ENCODE measurements around the gene AMBP.
"Not testable (repeated sequence)": the region's sequence is repeated elsewhere in the genome, so short reads cannot be mapped to it uniquely, and the experiment has no call there.

Gene AMBP

DNA sequence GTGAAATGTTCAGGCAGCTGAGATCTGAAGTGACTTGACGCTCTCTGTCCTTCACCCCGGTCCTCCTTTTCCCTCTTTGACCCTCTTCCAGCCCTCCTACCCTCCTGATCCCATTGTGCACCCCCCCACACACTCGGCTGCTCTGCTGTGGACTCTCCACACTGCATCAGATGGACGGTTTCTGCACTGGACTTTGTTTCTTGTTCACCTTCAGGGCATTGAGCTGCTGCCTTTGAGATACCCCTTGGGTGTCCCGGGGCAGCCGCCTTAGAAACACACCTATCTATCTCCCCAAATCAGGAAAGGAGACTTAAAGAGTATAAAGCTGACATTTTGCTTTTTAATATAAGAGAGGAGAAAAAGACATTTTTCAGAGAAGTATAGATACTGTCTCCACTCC, 27.5 kb downstream of the AMBP start:
- no peak for DNase-seq (ENCODE audit: low read depth in 3 of 3)

DNA sequence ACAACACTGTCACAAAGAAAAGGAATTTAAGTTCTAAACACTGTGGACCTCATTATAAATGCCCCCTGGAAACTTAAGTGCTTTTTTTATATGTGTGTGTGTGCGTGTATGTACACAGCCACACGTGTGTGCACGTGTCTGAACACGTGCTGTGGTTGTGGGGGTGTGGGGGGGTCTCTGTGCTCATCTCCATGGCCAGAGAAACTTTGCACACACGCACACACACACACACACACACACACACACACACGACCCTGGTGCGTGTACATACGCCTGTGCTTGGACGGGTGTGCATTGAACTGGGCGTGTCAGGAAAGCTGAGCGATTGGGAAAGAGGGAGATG, 27.9 kb downstream of the AMBP start:
- DNase-seq (ENCODE audit: low read depth in 3 of 3): no peak

DNA sequence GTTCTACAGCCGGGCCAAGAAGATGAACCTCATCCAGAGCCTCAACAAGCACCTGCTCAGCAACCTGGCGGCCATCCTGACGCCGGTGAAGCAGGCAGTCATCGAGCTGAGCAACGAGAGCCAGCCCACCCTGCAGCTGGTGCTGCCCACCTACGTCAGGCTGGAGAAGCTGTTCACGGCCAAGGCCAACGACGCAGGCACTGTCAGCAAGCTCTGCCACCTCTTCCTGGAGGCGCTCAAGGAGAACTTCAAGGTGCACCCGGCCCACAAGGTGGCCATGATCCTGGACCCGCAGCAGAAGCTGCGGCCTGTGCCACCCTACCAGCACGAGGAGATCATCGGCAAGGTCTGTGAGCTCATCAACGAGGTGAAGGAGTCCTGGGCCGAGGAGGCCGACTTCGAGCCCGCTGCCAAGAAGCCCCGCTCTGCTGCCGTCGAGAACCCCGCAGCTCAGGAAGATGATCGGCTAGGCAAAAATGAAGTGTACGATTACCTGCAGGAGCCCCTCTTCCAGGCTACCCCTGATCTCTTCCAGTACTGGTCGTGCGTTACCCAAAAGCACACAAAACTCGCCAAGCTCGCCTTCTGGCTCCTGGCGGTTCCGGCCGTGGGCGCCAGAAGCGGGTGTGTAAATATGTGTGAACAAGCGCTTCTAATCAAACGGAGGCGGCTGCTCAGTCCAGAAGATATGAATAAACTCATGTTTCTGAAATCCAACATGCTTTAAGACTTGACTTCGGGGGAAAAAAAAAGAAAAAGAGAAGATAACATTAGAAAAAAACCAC, 28.5 kb downstream of the AMBP start:
- no peak for DNase-seq (ENCODE audit: low read depth in 3 of 3)

DNA sequence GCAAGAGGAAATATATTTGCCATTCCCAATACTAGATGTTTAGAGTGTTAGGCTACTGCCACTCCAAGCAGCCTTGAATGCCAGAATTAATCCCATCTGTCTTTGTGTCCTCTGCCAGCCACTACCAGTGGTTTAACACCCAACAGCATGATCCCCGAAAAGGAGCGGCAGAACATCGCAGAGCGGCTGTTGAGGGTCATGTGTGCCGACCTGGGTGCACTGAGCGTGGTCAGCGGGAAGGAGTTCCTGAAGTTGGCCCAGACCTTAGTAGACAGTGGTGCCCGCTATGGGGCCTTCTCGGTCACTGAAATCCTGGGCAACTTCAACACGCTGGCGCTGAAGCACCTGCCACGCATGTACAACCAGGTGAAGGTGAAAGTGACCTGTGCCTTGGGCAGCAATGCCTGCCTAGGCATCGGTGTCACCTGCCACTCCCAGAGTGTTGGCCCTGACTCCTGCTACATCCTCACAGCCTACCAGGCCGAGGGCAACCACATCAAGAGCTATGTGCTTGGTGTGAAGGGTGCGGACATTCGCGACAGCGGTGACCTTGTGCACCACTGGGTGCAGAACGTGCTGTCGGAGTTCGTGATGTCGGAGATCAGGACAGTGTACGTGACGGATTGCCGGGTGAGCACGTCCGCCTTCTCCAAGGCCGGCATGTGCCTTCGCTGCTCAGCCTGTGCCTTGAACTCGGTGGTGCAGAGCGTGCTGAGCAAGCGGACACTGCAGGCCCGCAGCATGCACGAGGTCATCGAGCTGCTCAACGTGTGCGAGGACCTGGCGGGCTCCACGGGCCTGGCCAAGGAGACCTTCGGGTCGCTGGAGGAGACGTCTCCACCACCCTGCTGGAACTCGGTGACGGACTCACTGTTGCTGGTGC, 29.3 kb downstream of the AMBP start:
- DNase-seq (ENCODE audit: low read depth in 3 of 3): no peak

DNA sequence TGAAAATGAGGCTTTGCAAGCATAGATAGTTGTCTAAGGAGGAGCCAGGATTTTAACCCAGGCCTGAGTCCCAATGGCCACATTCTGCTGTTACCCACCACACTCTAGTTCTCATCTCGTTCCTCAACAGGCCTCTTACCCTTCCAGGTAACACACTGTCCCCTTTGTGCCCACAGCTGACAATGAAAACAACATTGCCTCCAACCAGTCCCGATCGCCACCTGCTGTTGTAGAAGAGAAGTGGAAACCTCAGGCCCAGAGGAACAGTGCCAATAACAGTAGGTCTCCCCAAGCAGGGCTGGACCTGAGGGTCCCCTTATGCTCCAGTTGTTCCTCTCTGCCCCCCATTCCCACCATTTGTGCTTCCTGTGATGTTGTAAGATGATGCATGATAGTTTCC, 30.4 kb downstream of the AMBP start:
- no peak for DNase-seq (ENCODE audit: low read depth in 3 of 3)

DNA sequence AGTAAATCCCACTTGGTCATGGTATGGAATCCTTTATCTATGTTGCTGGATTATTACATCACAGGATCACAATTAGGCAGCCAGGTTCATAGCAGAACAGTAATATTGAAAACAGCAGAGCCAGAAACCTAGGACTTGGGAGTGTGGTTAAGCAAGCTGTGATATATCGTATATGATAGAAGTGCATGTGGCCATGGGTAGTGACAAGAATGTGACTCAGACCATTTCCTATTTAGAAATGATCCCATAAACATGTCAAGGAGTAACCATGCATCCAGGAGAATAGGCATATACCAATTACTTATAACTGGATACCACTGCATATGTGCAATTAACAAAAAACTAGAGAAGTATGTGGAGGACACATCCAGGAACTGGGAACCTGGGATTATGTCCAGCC, 31.2 kb downstream of the AMBP start:
- no peak for DNase-seq (ENCODE audit: low read depth in 3 of 3)

DNA sequence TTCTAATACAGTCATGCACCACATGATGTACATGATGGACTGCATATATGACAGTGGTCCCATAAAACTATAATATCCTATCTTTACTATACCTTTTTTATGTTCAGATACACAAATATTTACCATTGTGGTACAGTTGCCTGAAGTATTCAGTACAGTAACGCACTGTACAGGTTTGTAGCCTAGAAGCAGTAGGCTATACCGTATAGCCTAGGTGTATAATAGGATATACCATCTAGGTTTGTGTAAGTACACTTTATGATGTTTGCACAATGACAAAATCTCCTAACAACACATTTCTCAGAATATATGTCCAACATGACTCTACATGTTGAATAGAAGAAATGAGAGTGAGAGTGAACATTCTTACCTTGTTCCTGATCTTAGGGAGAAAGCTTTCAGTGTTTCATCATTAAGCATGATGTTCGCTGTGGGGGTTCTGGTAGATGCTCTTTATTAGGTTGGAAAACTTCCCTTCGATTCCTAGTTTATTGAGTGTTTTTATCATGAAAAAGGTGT, 31.8 kb downstream of the AMBP start:
- DNase-seq (ENCODE audit: low read depth in 3 of 3): no peak

DNA sequence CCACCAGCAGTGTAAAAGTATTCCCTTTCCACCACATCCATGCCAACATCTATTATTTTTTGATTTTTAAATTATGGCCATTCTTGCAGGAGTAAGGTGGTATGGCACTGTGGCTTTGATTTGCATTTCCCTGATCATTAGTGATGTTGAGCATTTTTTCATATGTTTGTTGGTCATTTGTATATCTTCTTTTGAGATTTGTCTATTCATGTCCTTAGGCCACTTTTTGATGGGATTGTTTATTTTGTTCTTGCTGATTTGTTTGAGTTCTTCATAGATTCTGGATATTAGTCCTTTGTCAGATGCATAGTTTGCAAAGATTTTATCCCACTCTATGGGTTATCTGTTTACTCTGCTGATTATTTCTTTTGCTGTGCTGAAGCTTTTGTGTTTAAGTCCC, 34.4 kb downstream of the AMBP start:
- DNase-seq (ENCODE audit: low read depth in 3 of 3): not testable (repeated sequence)

DNA sequence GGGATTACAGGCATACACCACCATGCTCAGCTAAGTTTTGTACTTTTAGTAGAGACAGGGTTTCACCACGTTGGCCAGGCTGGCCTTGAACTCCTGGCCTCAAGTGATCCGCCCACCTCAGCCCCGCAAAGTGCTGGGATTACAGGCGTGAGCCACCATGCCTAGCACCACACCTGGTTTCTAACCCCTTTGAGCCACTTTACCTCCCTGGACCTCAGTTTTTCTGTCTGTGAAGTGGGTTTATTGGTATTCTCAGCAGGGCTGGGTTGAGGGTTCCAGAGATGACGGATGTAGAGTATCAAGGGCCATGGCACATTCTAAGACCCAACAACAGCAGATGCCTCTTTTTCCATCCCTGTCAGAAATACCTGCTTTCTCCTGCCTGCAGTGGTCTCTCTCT, 38.6 kb downstream of the AMBP start:
- DNase-seq (ENCODE audit: low read depth in 3 of 3): no peak

DNA sequence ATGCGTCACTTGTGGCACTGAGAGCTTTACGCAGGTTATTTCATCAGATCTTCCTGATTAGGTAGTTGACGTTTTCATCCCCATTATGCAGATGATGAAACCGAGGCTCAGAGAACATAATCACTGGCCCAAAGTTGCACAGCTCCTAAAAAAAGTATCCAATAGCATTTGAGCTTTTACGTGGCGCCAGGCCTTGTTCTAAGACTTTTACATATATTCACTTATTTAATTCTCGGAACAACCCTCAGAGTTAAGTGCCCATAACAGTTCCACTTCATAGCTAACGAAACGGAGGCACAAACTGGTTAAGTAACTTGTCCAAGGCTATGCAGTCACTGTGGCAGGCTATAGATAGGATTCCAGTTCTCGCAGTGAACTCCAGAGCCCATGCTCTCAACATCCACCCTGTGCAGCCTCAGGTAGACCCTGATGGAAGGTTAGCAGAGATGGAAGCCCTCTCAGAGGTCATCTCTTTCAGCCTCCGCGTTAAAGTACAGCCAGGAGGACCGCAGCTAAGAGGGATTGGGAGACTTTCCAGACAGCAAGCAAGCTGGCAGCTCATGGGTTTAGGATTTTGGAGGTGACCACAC, 39.3 kb downstream of the AMBP start:
- no peak for DNase-seq (ENCODE audit: low read depth in 3 of 3)

DNA sequence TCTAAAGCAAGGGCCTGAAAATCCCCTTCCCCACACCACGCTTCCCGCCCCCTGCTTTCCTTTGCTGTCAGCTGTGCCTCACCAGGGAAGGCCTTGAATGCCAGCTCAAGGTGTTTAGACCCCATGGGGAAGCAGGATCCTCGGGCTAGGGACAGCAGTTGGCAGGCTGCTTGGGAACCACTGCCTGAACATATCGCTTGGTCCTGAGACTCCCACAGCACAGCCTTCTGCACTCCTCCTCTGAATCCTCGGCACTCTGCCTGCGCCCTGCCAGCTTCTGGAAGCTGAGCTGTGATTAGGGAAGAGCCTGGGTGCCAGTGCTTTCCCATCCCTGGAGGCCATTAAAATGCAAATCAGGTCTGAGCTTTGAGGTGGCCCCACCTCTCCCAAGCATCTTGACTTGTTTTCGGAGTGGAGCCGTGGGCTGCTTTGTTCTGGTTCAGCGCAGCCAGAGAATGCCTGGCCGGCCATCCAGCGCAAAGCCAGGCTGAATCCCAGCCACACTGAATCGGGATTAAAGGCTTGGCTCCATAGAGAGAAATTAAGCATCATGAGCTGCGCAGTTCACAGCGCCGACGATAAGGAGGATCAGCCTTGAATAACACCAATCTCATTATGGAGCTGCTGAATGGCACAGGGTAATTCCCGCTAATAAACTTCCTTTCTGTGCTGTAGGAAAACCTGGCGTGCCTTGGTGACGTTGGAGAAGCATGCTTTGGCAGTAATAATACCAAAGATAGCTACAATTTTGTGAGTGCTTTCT, 40.0 kb downstream of the AMBP start:
- no peak for DNase-seq (ENCODE audit: low read depth in 3 of 3)

DNA sequence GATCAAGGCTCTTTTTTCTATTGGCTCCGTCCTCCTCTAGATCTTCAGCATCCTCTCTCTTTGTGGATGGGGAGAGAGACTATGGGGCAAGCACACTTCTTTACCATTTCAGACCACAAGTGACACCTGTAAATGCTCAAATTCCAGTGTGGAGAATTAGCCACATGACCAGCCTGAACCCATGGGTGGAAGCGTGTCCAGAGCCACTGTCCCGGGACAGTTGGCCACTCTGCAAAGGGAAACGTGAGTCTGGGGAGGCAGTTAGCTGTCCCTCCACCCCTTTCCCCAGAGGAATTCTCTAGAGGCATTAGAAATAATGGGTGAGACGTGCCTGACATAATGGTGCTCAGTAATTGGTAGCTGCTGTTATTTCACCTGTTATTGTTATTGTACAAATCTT, 40.9 kb downstream of the AMBP start:
- no peak for DNase-seq (ENCODE audit: low read depth in 3 of 3)

DNA sequence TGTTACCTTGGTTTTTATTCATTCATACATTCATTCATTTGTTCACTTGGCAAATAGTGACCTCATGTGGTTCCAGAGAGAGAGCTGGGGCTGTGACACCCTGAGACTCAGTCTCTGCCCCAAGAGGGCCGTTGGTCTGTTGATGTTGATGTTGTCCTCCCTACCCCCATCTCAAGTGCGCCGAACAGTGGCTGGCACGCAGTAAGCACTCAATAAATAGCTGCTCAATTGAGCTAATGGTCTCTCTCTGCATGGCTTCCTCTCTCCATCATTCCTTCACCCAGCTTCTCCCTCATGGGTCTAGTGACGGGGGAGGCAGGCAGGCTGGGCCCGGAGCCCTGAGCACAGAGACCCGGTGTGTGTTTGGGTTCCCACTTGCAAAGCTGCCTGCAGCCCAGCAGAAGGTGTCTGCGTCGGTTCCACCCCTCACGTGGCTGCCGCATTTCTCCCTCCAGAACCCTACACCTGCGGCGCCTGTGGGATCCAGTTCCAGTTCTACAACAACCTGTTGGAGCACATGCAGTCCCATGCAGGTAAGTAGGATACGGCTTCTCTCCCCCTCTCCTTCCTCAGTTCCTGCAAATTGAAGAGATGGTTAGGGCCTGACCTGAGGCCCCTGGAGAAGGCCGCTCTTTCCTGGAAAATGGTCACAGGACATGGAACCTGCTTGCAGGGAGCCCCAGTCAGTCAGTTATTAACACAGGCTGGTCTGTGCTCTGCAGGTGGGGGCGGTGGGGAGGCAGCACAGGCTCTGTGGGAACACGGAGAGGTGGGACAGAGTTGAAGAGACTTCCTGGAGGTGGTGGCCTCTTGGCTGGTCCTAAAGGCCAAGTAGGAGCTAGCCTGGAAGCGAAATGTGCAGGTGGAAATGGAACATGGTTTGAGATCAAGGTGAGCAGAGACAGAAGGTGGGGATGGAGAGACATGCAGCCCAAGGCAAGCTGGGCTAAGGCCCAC, 42.0 kb downstream of the AMBP start:
- no peak for DNase-seq (ENCODE audit: low read depth in 3 of 3)

DNA sequence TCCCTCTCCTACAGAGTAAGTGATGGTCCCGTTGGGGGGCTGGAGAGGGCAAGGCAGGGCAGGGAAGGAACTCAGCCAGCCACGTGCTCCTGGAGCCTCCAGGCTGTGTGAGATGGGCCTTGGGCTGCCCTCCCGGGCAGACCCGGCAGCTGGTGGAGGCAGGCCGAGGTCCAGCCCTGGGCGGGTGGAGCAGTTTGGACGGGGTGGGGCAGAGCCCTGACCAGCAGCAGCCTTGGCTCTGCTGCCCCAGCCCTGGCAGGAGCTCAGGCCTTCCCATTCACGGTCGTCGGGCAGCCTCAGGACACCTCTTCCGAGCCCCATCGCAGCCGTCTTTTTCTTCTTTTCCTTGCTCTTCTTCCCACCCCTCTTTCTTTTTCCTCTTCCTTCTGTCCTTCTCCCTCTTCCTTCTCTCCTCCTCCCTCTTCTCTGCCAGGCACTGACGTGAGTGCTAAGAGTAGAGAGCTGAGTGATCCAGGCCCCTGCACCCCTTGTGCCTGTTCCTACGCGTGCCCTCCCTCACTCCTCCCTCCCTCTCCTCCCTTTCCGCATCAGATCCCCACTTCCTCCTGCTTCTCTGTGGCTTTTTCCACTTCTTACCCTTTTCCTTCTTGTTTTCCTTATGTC, 42.8 kb downstream of the AMBP start:
- no peak for DNase-seq (ENCODE audit: low read depth in 3 of 3)

DNA sequence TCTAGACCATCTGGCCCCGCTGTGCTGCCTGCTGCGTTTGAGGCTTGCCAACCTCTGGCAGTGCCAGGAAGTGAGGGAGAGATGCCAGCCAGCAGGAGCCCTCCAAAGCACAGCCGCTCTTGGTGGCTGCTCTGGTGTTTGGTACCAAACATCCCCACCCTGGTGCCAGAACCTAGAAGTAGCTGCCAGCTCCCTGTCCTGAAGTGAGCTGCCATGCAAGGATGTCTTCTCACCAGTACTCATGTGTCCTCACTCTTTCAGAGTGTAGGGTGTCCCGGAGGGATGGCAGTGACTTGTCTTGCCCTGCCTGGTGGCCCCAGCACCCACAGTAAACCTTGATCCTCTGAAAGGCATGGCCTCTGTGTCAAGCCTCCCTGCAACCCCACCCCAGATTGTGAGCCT, 43.4 kb downstream of the AMBP start:
- DNase-seq (ENCODE audit: low read depth in 3 of 3): no peak

DNA sequence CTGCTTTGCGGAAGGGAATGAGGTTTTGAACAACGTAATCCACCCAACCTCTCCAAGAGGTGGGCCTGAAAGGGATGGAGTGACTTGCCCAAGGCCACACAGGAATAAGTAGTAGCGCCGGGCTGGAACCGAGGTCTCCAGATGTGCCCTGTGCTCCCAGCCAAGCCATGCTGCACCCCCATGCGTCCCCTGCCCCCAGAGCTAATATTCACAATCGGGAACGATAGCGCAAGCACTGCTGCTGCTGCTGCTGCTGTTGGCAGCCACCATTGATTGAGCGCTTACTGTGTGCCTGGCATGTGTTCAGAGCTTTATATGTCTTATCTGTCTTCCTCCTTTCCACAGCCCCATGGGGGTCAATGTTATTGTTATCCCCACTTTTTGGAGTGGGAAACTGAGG, 43.9 kb downstream of the AMBP start:
- DNase-seq (ENCODE audit: low read depth in 3 of 3): no peak

DNA sequence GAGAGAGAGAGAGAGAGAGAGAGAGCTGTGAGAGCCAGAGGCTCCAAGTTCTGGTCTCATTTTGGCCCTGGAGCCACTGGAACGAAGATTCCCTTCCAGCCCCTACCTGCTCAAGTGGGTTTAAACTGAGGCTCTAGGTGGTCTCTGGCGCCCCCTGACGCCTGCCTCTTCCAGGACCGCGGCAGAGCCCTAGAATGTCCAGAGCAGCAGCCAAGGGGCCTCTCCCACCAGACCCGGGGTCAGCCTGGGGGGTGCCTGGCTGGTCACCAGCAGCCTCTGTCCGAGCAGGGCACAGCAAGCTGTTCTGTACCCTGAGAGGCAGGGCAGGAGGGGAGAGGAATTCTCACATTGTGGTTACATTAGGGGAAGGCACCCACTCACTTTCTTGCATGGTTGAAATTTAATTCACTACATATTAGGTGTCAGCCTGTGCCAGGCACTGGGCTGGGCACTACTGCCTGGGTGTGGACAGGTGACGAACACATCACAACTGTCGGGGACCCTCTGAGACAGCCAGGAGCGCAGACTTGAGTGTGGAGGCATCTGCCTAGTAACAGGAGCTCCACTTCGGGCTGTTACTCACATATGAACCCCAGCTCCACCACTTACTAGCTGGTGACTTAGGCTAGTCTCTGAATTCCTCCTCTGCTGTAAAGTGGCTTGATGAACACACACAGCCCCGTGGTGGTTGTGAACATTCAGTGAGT, 44.5 kb downstream of the AMBP start:
- no peak for DNase-seq (ENCODE audit: low read depth in 3 of 3)

DNA sequence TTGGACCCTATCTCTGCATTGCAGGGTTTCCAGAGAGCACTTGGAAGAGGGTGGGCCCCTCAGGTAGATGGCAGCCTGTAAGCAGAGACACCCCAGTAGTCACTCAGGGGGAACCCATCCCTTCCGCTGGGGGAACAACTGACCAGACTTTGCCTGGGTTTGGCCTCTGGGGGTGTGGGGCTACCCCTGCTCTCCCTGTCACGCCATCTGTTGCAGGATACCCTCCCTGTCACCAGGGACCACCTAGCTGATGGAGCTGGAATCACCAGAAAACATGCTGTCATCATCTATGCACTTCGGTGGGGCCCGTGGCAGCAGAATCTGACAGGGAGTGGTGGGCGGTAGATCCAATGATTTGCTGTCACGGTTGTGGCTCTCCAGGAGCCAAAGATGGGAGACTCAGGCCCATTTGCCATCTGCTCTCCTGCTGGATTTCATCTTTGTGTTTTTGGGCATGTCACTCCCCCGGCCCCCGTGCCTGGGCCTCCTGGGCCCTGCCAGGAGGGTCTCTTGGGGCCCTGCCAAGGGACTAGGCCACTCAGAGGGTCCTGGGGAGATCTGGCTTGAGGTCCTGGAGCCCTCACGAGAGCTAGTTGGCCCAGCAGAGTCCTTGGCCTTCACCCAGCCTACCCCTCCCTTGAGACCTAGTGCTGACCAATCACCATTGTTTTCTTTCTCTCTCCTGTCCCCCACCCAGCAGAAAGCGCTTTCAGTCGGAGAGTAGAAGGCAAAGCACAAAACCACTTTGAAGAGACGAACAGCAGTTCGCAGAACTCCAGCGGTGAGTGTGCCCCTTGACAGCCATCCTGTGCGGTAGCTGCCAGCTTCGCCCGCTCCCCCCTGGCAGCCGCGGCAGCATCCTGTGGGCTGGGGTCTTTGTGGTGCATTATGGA, 45.9 kb downstream of the AMBP start:
- DNase-seq (ENCODE audit: low read depth in 3 of 3): no peak

Data from stimulated activated CD4-positive, alpha-beta T cell treated with anti-CD3 and anti-CD28 coated beads, TNF-alpha, amount 100 ng/mL, for 48 hours (primary cell).